CD14-positive monocyte (primary cell): ENCODE data around the gene ABTB2. TPM values are rescaled to one million over a fixed set of nuclear protein-coding genes. Genes with fewer than 3 reads are reported as not detected.

Experiments used
- DNase-seq, 3 donors: peaks; one replicate each; pipeline ENCODE4 v3.0.0-alpha.2; 2011 to 2022
- H2AFZ ChIP-seq: 2 replicates; pipeline ENCODE4 v1.6.0; 2012; ENCODE audit warnings: mild to moderate bottlenecking, low read depth, low read length, inconsistent platforms; ENCODE audit not compliant: insufficient read depth, poor library complexity, severe bottlenecking
- H3K27ac ChIP-seq, 2 donors: 1 replicate in 1 of 2; 2 replicates in 1 of 2; pipeline ENCODE4 v1.5.1; 2012 to 2013; ENCODE audit warnings: low read length in 2 of 2, control low read depth in 1 of 2, inconsistent platforms in 1 of 2, low read depth in 1 of 2, mild to moderate bottlenecking in 1 of 2
- H3K27me3 ChIP-seq, 2 donors: one replicate each; pipeline versions ENCODE4 v1.6.0 to v1.6.1; 2011 to 2013; ENCODE audit warnings: low read length in 2 of 2; ENCODE audit not compliant: control insufficient read depth in 2 of 2, insufficient read depth in 2 of 2
- H3K36me3 ChIP-seq, 2 donors: replicated peaks in 1 of 2; 1 replicate in 1 of 2; 2 replicates in 1 of 2; pipeline versions ENCODE4 v1.5.1 to v1.6.1; 2012 to 2013; ENCODE audit warnings: low read length in 2 of 2, control low read depth in 1 of 2, inconsistent platforms in 1 of 2, mild to moderate bottlenecking in 1 of 2; ENCODE audit not compliant: insufficient read depth in 2 of 2, control insufficient read depth in 1 of 2
- H3K4me1 ChIP-seq, 2 donors: 1 replicate in 1 of 2; 2 replicates in 1 of 2; pipeline versions ENCODE4 v1.5.1 to v1.6.1; 2012 to 2013; ENCODE audit warnings: low read length in 2 of 2, control low read depth in 1 of 2, inconsistent platforms in 1 of 2, mild to moderate bottlenecking in 1 of 2, moderate library complexity in 1 of 2; ENCODE audit not compliant: insufficient read depth in 2 of 2, control insufficient read depth in 1 of 2
- H3K4me2 ChIP-seq: replicated peaks from 2 replicates; pipeline ENCODE3; 2012; ENCODE audit warnings: low read length, moderate library complexity, mild to moderate bottlenecking; ENCODE audit not compliant: poor library complexity, severe bottlenecking; ENCODE audit errors: extremely low read depth
- H3K4me3 ChIP-seq, 3 experiments: fragments of 200-600 bp in 1 of 3; sonication (generic) in 1 of 3; replicated peaks in 1 of 3; 1 replicate in 2 of 3; 2 replicates in 1 of 3; pipeline ENCODE4 v1.5.1; 2011 to 2013; ENCODE audit warnings: low read length in 3 of 3, mild to moderate bottlenecking in 3 of 3, control low read depth in 2 of 3, low read depth in 2 of 3, inconsistent platforms in 1 of 3, moderate library complexity in 1 of 3
- H3K79me2 ChIP-seq: 2 replicates; pipeline ENCODE4 v1.6.0; 2012; ENCODE audit warnings: mild to moderate bottlenecking, control low read depth, inconsistent platforms, low read length, moderate library complexity; ENCODE audit not compliant: insufficient read depth
- H3K9ac ChIP-seq: 2 replicates; pipeline ENCODE4 v1.6.0; 2017; ENCODE audit warnings: low read length, mild to moderate bottlenecking; ENCODE audit not compliant: insufficient read depth, poor library complexity, severe bottlenecking
- H3K9me3 ChIP-seq, 2 donors: replicated peaks in 1 of 2; 1 replicate in 1 of 2; 2 replicates in 1 of 2; pipeline versions ENCODE4 v1.5.1 to v1.6.1; 2012 to 2013; ENCODE audit warnings: low read length in 2 of 2, control low read depth in 1 of 2; ENCODE audit not compliant: control insufficient read depth in 1 of 2, insufficient read depth in 1 of 2
- H4K20me1 ChIP-seq: 2 replicates; pipeline ENCODE4 v1.6.0; 2012; ENCODE audit warnings: mild to moderate bottlenecking, low read length, control low read depth, moderate library complexity; ENCODE audit not compliant: insufficient read depth
- H3K27ac Mint-ChIP-seq, 7 donors: one replicate each; pipeline ENCODE4 v1.8.0; 2020; ENCODE audit warnings: mild to moderate bottlenecking in 7 of 7, mixed read lengths in 7 of 7, moderate library complexity in 6 of 7, inconsistent platforms in 2 of 7
- H3K27me3 Mint-ChIP-seq, 3 donors: one replicate each; pipeline ENCODE4 v1.8.0; 2021 to 2022; ENCODE audit warnings: low read depth in 3 of 3, mild to moderate bottlenecking in 3 of 3, mixed read lengths in 3 of 3, moderate library complexity in 3 of 3, inconsistent platforms in 1 of 3
- H3K36me3 Mint-ChIP-seq, 2 donors: one replicate each; pipeline ENCODE4 v1.8.0; 2020; ENCODE audit warnings: mixed read lengths in 2 of 2, inconsistent platforms in 1 of 2, mild to moderate bottlenecking in 1 of 2
- H3K4me1 Mint-ChIP-seq: one replicate; pipeline ENCODE4 v1.8.0; 2020; ENCODE audit warnings: mild to moderate bottlenecking, mixed read lengths
- H3K4me3 Mint-ChIP-seq, 2 donors: one replicate each; pipeline ENCODE4 v1.8.0; 2020; ENCODE audit warnings: mild to moderate bottlenecking in 2 of 2, mixed read lengths in 2 of 2, moderate library complexity in 1 of 2
- H3K9me3 Mint-ChIP-seq, 7 donors: one replicate each; pipeline ENCODE4 v1.8.0; 2020 to 2022; ENCODE audit warnings: mixed read lengths in 7 of 7, mild to moderate bottlenecking in 6 of 7, moderate library complexity in 6 of 7, inconsistent platforms in 2 of 7
- CTCF ChIP-seq: fragments of 200-600 bp; IDR thresholded peaks from one replicate; pipeline ENCODE4 v1.8.0; 2022; ENCODE audit warnings: antibody characterized with exemption, mild to moderate bottlenecking
- WGBS: methylation state at CpG from one replicate; pipeline ENCODE4 v1.1.5; 2013; ENCODE audit warnings: missing lambda C conversion rate; ENCODE audit not compliant: insufficient coverage; 5-methylcytosine and 5-hydroxymethylcytosine counted together
- intact Hi-C, 2 donors: fragments of 100-400 bp; cut with micrococcal nuclease; formaldehyde crosslinking; loops; one replicate each; pipeline versions ENCODE4 v1.15.0 to v1.15.1; 2023
- polyA plus RNA-seq, 3 donors: library from polyadenylated mRNA; depleted of rRNA in 1 of 3; unstranded in 2 of 3; stranded (reverse) in 1 of 3; fragments of 300-500 nt in 2 of 3; fragments of >200 nt in 1 of 3; fragmentation: Illumina TruSeq in 2 of 3; gene quantifications; 1 replicate in 2 of 3; 2 replicates in 1 of 3; pipeline ENCODE4 v1.2.3, GENCODE V29; 2012 to 2021

The ABTB2 gene
- polyA plus RNA-seq, 3 donors, result 0.25 to 1.7 (median 0.26) TPM

GRCh38 chr11:34358728-34359547 lies 1.1 kb upstream of the ABTB2 start:
- Mint-ChIP-seq H3K36me3 (peaks cover 8 to 19% of the 10 kb centered on the region in 2 donors), H3K4me1 (peaks cover 33% of the 10 kb centered on the region), H3K27ac (peak overlapping the region; percentile 58 to 88 (median 66)), H3K9me3 (peaks cover 0 to 4% (median 0%) of the 10 kb centered on the region in 7 donors), H3K27me3 (peaks cover 19 to 37% (median 28%) of the 10 kb centered on the region in 3 donors), H3K4me3 (peak overlapping the region; percentile 82 to 97)
- H3K4me1 ChIP-seq, result peaks cover 30 to 39% of the 10 kb centered on the region in 2 donors
- WGBS, result 0% methylated on average over 23 of the region's 39 CpGs
- peaks cover 14% of the 10 kb centered on the region for H4K20me1 ChIP-seq
- peak overlapping the region in 1 of 2 donors; percentile 40 for H3K27ac ChIP-seq
- peaks cover 13 to 18% of the 10 kb centered on the region in 2 donors for H3K27me3 ChIP-seq
- peak overlapping the region; percentile 42 for H3K9ac ChIP-seq
- intact Hi-C loops, result loop anchor here (1.0 to 10.0 kb wide), 10 partner anchors 52 to 494 kb away; partner anchors contain the start of gene NAT10 (in 1 of the 2)
- peak overlapping the region; percentile 97 for H3K4me2 ChIP-seq
- H3K36me3 ChIP-seq, result no peaks in the 10 kb centered on the region
- TF ChIP-seq CTCF, result peak; percentile 98
- DNase-seq, result peak; percentile 51 to 67 (median 56)
- no peaks in the 10 kb centered on the region for H3K9me3 ChIP-seq
- H2AFZ ChIP-seq, result peak overlapping the region; percentile 83
- no peaks in the 10 kb centered on the region for H3K79me2 ChIP-seq
- peak overlapping the region; percentile 55 to 86 (median 81) for H3K4me3 ChIP-seq

- Histone ChIP-seq H3K4me2 (peak overlapping the region; percentile 97), H3K79me2 (no peaks in the 10 kb centered on the region), H3K9ac (peak overlapping the region; percentile 42), H3K27ac (peak overlapping the region in 1 of 2 donors; percentile 40), H2AFZ (peak overlapping the region; percentile 83), H3K27me3 (peaks cover 13 to 18% of the 10 kb centered on the region in 2 donors), H3K9me3 (no peaks in the 10 kb centered on the region), H3K4me3 (peak overlapping the region; percentile 55 to 86 (median 81)), H4K20me1 (peaks cover 14% of the 10 kb centered on the region), H3K4me1 (peaks cover 30 to 39% of the 10 kb centered on the region in 2 donors), H3K36me3 (no peaks in the 10 kb centered on the region)
- peaks cover 8 to 20% of the 10 kb centered on the region in 2 donors for H3K36me3 Mint-ChIP-seq
- intact Hi-C loops, result loop anchor here (2.0 to 10.0 kb wide), 9 partner anchors 51 to 493 kb away; partner anchors contain the start of gene NAT10 (in 1 of the 2)
- WGBS, result 2% methylated on average over 12 of the region's 25 CpGs
- peaks cover 20 to 39% (median 28%) of the 10 kb centered on the region in 3 donors for H3K27me3 Mint-ChIP-seq
- H3K4me3 Mint-ChIP-seq, result peak overlapping the region; percentile 82 to 97
- H3K27ac Mint-ChIP-seq, result peak overlapping the region in 6 of 7 donors; percentile 26 to 70 (median 60)
- peaks cover 0 to 4% (median 0%) of the 10 kb centered on the region in 7 donors for H3K9me3 Mint-ChIP-seq
- peak in 1 of 3 donors; percentile 18 for DNase-seq
- TF ChIP-seq CTCF, result no peak
- peaks cover 33% of the 10 kb centered on the region for H3K4me1 Mint-ChIP-seq
Measured at GRCh38 chr11:34358258-34358727, 483 bp upstream of the ABTB2 start.
